ENCODE results near the gene TMEM30B. TPM values are rescaled to one million over a fixed set of nuclear protein-coding genes. Genes with fewer than 3 reads are reported as not detected.
"Not testable (repeated sequence)": the region's sequence is repeated elsewhere in the genome, so short reads cannot be mapped to it uniquely, and the experiment has no call there.

The TMEM30B gene
- total RNA-seq, 1 donor: 5.8 TPM

DNA sequence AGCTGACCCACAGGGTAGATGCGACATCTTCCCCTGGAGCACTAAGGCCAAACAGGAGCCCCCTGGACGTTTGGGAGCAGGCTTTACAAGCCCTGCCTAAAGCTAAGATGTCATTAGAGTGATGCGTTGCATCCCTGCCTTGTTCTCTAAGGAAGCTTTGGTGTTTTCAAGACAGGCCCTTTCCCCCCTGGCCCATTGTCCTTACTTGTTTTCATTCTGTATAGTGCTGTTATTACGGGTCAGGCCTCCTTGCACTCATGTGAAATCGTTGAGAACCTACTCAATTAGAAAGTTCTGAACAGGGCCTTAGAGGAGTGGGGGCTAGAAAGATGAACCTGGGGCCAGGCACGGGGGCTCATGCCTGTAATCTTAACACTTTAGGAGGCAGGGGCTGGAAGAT lies 38.6 kb upstream of the TMEM30B start:
- H3K27me3 ChIP-seq (ENCODE audit: insufficient read depth, low read length): peaks cover 12% of the 10 kb centered on the region
- H3K4me1 ChIP-seq (ENCODE audit: insufficient read depth, low read length): peaks cover 32% of the 10 kb centered on the region
- no peaks in the 10 kb centered on the region for H3K9me3 ChIP-seq (ENCODE audit: low read depth, low read length)
- no peak overlapping the region for H3K4me3 ChIP-seq (ENCODE audit: low read length)

GRCh38 chr14:61319086-61319485 lies 37.9 kb upstream of the TMEM30B start:
- no peaks in the 10 kb centered on the region for H3K9me3 ChIP-seq (ENCODE audit: low read depth, low read length)
- peaks cover 32% of the 10 kb centered on the region for H3K4me1 ChIP-seq (ENCODE audit: insufficient read depth, low read length)
- no peak overlapping the region for H3K4me3 ChIP-seq (ENCODE audit: low read length)
- H3K27me3 ChIP-seq (ENCODE audit: insufficient read depth, low read length): peaks cover 12% of the 10 kb centered on the region

GRCh38 chr14:61315313-61315712 lies 34.2 kb upstream of the TMEM30B start:
- Histone ChIP-seq H3K27me3 (ENCODE audit: insufficient read depth, low read length) (no peaks in the 10 kb centered on the region), H3K9me3 (ENCODE audit: low read depth, low read length) (no peaks in the 10 kb centered on the region), H3K4me3 (ENCODE audit: low read length) (no peak overlapping the region), H3K4me1 (ENCODE audit: insufficient read depth, low read length) (peaks cover 10% of the 10 kb centered on the region)

GRCh38 chr14:61308701-61309100 lies 27.6 kb upstream of the TMEM30B start:
- not testable (repeated sequence) for H3K9me3 ChIP-seq (ENCODE audit: low read depth, low read length)

GRCh38 chr14:61308198-61308597 lies 27.1 kb upstream of the TMEM30B start:
- H3K27me3 ChIP-seq (ENCODE audit: insufficient read depth, low read length): no peaks in the 10 kb centered on the region
- H3K4me1 ChIP-seq (ENCODE audit: insufficient read depth, low read length): peaks cover 4% of the 10 kb centered on the region
- peaks cover 6% of the 10 kb centered on the region for H3K9me3 ChIP-seq (ENCODE audit: low read depth, low read length)
- H3K4me3 ChIP-seq (ENCODE audit: low read length): no peak overlapping the region

More at GRCh38 chr14:61308701-61309100, 27.6 kb upstream of the TMEM30B start:
- H3K4me3 ChIP-seq (ENCODE audit: low read length); H3K4me1 ChIP-seq (ENCODE audit: insufficient read depth, low read length); H3K27me3 ChIP-seq (ENCODE audit: insufficient read depth, low read length): not testable (repeated sequence)

DNA sequence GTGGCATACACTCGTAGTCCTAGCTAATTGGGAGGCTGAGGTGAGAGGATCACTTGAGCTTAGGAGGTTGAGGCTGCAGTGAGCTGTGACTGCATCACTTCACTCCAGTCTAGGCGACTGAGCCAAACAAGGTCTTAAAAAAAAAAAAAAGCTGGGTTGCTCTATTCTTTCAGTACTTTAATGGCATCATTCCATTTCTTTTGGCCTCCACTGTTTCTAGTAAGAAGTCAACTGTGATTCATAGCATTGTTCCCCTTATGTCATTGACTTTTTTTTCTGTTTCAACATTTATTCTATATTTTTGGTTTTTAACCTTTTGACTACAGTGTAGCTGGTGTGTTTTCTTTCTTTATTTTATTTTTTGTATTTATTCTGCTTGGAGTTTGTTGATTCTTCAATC lies 23.6 kb upstream of the TMEM30B start:
- no peaks in the 10 kb centered on the region for H3K27me3 ChIP-seq (ENCODE audit: insufficient read depth, low read length)
- H3K4me1 ChIP-seq (ENCODE audit: insufficient read depth, low read length): peaks cover 4% of the 10 kb centered on the region

GRCh38 chr14:61300754-61301153 lies 19.6 kb upstream of the TMEM30B start:
- Histone ChIP-seq H3K9me3 (ENCODE audit: low read depth, low read length) (peaks cover under 1% of the 10 kb centered on the region), H3K27me3 (ENCODE audit: insufficient read depth, low read length) (no peaks in the 10 kb centered on the region), H3K4me1 (ENCODE audit: insufficient read depth, low read length) (peaks cover 14% of the 10 kb centered on the region), H3K4me3 (ENCODE audit: low read length) (no peak overlapping the region)

More for the DNA sequence above, 23.6 kb upstream of the TMEM30B start:
- no peak overlapping the region for H3K4me3 ChIP-seq (ENCODE audit: low read length)
- peaks cover 6% of the 10 kb centered on the region for H3K9me3 ChIP-seq (ENCODE audit: low read depth, low read length)

DNA sequence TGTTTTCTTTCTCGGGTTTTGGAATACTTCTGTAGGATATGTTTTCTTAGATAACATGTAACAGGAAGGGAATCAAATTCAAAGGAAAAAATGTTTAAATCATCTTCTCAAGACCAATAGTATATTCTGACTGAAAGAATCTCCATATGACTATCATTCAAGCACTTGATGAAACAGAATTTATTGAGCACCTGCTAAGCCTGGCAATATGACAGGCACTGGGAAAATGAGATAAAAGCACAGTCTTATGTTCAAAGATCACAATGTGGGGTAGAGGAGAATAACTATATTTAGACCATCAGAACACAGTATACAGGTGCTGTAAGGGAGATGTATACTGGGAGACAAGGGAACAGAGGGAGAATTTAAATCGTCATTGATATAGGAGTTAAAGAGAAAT lies 19.1 kb upstream of the TMEM30B start:
- Histone ChIP-seq H3K4me3 (ENCODE audit: low read length) (no peak overlapping the region), H3K27me3 (ENCODE audit: insufficient read depth, low read length) (no peaks in the 10 kb centered on the region), H3K9me3 (ENCODE audit: low read depth, low read length) (no peaks in the 10 kb centered on the region), H3K4me1 (ENCODE audit: insufficient read depth, low read length) (peaks cover 14% of the 10 kb centered on the region)

- no peaks in the 10 kb centered on the region for H3K9me3 ChIP-seq (ENCODE audit: low read depth, low read length)
- no peaks in the 10 kb centered on the region for H3K27me3 ChIP-seq (ENCODE audit: insufficient read depth, low read length)
- peaks cover 14% of the 10 kb centered on the region for H3K4me1 ChIP-seq (ENCODE audit: insufficient read depth, low read length)
These were observed 17.7 kb upstream of the TMEM30B start for GRCh38 chr14:61298824-61299223.

GRCh38 chr14:61297581-61297980 lies 16.4 kb upstream of the TMEM30B start:
- Histone ChIP-seq H3K4me3 (ENCODE audit: low read length) (no peak overlapping the region), H3K4me1 (ENCODE audit: insufficient read depth, low read length) (peaks cover 14% of the 10 kb centered on the region), H3K9me3 (ENCODE audit: low read depth, low read length) (no peaks in the 10 kb centered on the region), H3K27me3 (ENCODE audit: insufficient read depth, low read length) (no peaks in the 10 kb centered on the region)

More at GRCh38 chr14:61298824-61299223, 17.7 kb upstream of the TMEM30B start:
- no peak overlapping the region for H3K4me3 ChIP-seq (ENCODE audit: low read length)

DNA sequence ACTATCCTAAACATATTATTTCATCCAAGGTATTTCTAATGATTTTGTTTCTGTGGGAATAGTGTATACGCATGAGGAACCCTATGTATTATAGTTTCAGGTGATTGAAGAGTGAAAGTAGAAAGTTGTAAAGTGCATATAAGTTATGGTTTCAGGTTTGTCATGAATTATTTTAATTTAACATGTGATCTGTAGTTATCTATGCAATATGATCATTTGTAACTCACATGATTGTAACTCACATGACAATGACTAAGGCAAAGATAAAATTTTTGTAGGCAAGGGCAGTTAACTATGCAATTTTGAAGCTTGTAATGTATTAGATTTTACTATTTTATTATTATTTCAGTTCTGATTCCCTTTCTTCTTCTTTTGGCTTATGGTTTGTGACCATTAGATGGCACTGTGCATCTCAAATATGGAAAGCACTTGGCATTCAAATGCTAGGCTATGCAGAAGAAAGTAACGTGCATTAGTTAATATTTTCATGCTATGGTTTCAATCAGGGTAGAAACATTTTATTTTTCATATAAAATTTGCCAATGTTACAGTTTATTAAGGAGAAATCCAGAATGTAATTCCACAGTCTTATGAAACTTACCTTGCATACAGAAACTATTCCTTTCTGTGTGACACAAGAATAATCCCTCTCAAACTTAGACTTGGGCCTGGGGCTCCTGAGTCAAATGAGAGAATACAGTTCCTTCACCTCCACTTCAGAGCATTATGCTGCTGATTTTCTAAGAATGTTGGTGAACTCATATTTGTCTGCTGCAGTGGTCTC lies 15.8 kb upstream of the TMEM30B start:
- Histone ChIP-seq H3K9me3 (ENCODE audit: low read depth, low read length) (no peaks in the 10 kb centered on the region), H3K4me1 (ENCODE audit: insufficient read depth, low read length) (peaks cover 14% of the 10 kb centered on the region), H3K27me3 (ENCODE audit: insufficient read depth, low read length) (no peaks in the 10 kb centered on the region), H3K4me3 (ENCODE audit: low read length) (no peak overlapping the region)

GRCh38 chr14:61296151-61296550 lies 15.0 kb upstream of the TMEM30B start:
- H3K27me3 ChIP-seq (ENCODE audit: insufficient read depth, low read length): no peaks in the 10 kb centered on the region
- H3K4me1 ChIP-seq (ENCODE audit: insufficient read depth, low read length): peaks cover 14% of the 10 kb centered on the region
- no peaks in the 10 kb centered on the region for H3K9me3 ChIP-seq (ENCODE audit: low read depth, low read length)
- H3K4me3 ChIP-seq (ENCODE audit: low read length): no peak overlapping the region

DNA sequence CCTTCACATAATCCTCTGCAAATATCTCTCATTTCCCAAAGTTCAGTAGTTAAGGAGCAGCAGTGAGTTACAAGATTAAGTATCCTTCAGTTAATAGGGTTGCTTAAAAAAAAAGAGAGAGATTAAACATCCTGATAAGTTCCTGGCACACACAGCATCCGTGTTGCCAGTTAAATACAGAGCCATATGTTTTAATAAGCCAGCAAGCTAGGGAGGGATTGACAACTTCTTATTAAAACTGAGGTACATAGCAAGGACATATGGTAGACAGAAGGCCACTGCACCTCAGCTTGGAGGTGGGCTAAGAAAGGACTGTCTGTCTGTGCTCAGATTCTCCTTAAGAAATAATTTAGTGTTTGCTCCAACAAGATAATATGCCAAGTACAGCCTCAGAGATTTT lies 9.6 kb upstream of the TMEM30B start:
- Histone ChIP-seq H3K4me3 (ENCODE audit: low read length) (no peak overlapping the region), H3K27me3 (ENCODE audit: insufficient read depth, low read length) (peaks cover 1% of the 10 kb centered on the region), H3K4me1 (ENCODE audit: insufficient read depth, low read length) (no peaks in the 10 kb centered on the region), H3K9me3 (ENCODE audit: low read depth, low read length) (no peaks in the 10 kb centered on the region)

GRCh38 chr14:61288720-61289119 lies 7.6 kb upstream of the TMEM30B start:
- Histone ChIP-seq H3K27me3 (ENCODE audit: insufficient read depth, low read length) (peaks cover 9% of the 10 kb centered on the region), H3K4me3 (ENCODE audit: low read length) (no peak overlapping the region), H3K9me3 (ENCODE audit: low read depth, low read length) (no peaks in the 10 kb centered on the region), H3K4me1 (ENCODE audit: insufficient read depth, low read length) (no peaks in the 10 kb centered on the region)

DNA sequence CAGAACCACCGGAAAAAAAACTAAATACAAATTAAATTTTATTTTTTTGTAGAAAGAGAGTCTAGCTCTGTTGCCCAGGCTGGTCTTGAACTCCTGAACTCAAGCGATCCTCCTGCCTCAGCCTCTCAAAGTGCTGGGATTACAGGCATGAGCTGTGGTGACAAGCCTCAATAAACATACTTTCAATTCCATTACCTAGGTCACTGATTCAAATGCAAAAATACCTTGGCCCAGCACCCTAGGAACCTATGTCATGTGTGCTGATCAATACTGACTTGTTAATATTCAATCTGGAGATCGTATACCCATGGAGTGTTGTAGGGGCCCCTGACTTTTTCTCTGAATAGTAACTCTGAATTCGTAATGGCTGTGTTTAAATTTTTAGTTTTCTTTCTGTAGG lies 7.1 kb upstream of the TMEM30B start:
- H3K4me1 ChIP-seq (ENCODE audit: insufficient read depth, low read length): no peaks in the 10 kb centered on the region
- no peak overlapping the region for H3K4me3 ChIP-seq (ENCODE audit: low read length)
- H3K27me3 ChIP-seq (ENCODE audit: insufficient read depth, low read length): peaks cover 13% of the 10 kb centered on the region
- H3K9me3 ChIP-seq (ENCODE audit: low read depth, low read length): no peaks in the 10 kb centered on the region

DNA sequence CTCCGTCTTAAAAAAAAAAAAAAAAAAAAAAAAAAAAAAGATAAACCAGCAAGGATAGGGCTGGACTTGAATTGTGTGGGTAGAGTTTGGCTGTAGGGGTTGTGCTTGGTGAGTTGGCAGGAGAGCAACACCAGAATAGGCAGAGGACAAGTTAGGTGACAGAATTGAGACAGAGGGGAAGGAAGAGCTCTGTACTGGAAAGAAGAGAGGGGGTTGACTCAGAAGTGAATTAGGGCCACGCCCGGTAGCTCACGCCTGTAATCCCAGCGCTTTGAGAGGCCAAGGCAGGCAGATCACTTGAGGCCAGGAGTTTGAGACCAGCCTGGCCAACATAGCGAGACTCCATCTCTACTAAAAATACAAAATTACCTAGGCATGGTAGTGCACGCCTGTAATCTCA lies 6.1 kb upstream of the TMEM30B start:
- H3K4me1 ChIP-seq (ENCODE audit: insufficient read depth, low read length): no peaks in the 10 kb centered on the region
- peaks cover 23% of the 10 kb centered on the region for H3K27me3 ChIP-seq (ENCODE audit: insufficient read depth, low read length)
- H3K4me3 ChIP-seq (ENCODE audit: low read length): no peak overlapping the region
- no peaks in the 10 kb centered on the region for H3K9me3 ChIP-seq (ENCODE audit: low read depth, low read length)

Data from mononuclear cell (primary cell).